Stimulated activated naive CD8-positive, alpha-beta T cell treated with anti-CD3 and anti-CD28 coated beads, Interleukin-15, amount 100 ng/mL, for 72 hours (primary cell): ENCODE results near the gene FAM171A1.
"Not testable (repeated sequence)": the region's sequence is repeated elsewhere in the genome, so short reads cannot be mapped to it uniquely, and the experiment has no call there.

Source experiments
- ATAC-seq: fragments of 150-1000 bp; cut with Tn5 transposase; 2 replicates; pipeline ENCODE4 v1.10.0; 2021; ENCODE audit warnings: mild to moderate bottlenecking, moderate library complexity
- DNase-seq, 2 donors: peaks; one replicate each; pipeline ENCODE4 v3.0.0; 2021 to 2022
- H3K27ac Mint-ChIP-seq, 2 donors: one replicate each; pipeline ENCODE4 v1.8.0; 2022; ENCODE audit warnings: mild to moderate bottlenecking in 2 of 2, mixed read lengths in 2 of 2, moderate library complexity in 2 of 2
- H3K27me3 Mint-ChIP-seq: one replicate; pipeline ENCODE4 v1.8.0; 2022; ENCODE audit warnings: mixed read lengths
- H3K4me1 Mint-ChIP-seq: one replicate; pipeline ENCODE4 v1.8.0; 2022; ENCODE audit warnings: mild to moderate bottlenecking, mixed read lengths
- H3K4me3 Mint-ChIP-seq, 2 donors: one replicate each; pipeline ENCODE4 v1.8.0; 2022; ENCODE audit warnings: mild to moderate bottlenecking in 2 of 2, mixed read lengths in 2 of 2, moderate library complexity in 1 of 2
- H3K9me3 Mint-ChIP-seq, 2 donors: one replicate each; pipeline ENCODE4 v1.8.0; 2022; ENCODE audit warnings: mixed read lengths in 2 of 2

The FAM171A1 gene

DNA sequence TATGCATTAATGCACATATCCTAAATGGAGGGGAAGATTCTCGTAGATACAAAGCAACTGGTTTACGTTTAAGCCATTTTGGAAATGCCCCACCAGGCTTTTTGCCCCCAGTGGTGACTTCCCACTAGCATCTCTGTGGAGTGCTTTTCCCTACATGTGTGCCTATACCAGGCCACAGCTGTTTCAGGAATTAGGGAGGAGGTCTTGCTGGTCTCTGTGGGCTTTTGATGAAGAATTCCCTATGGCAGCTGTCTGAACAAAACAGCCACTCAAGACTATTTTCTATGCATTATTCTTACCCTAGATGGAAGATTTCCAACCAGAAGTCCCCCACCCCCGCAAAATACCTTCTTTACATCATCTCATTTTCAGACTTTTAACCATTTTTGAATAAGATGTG, 150.6 kb downstream of the FAM171A1 start:
- Mint-ChIP-seq H3K4me1 (peaks cover 5% of the 10 kb centered on the region), H3K27ac (peak overlapping the region in 1 of 2 donors; percentile 67), H3K27me3 (no peaks in the 10 kb centered on the region), H3K9me3 (peaks cover 6 to 9% of the 10 kb centered on the region in 2 donors), H3K4me3 (no peak overlapping the region)
- DNase-seq = no peak
- ATAC-seq = no peak

DNA sequence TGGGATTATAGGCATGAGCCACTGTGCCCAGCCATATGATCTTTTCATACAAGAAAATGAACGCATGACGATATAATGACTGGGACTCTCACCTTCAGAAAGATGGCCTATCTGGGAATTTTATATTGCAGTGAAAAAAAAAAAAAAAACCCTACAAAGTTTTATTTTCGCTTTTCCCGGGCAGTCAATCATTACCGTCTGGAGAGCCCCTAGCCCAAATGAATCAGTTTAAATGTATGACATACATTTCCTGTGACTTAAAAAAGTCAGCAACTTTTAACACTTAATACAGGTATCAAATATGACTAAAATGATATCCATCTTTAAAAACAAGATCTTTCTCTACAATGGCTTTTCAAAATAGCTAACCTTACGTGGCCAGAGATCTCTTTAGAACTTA, 154.4 kb downstream of the FAM171A1 start:
- no peaks in the 10 kb centered on the region for H3K27me3 Mint-ChIP-seq
- no peaks in the 10 kb centered on the region for H3K9me3 Mint-ChIP-seq
- H3K4me3 Mint-ChIP-seq = no peak overlapping the region
- DNase-seq (no peak), ATAC-seq (no peak)
- H3K4me1 Mint-ChIP-seq = peaks cover 8% of the 10 kb centered on the region
- no peak overlapping the region for H3K27ac Mint-ChIP-seq

DNA sequence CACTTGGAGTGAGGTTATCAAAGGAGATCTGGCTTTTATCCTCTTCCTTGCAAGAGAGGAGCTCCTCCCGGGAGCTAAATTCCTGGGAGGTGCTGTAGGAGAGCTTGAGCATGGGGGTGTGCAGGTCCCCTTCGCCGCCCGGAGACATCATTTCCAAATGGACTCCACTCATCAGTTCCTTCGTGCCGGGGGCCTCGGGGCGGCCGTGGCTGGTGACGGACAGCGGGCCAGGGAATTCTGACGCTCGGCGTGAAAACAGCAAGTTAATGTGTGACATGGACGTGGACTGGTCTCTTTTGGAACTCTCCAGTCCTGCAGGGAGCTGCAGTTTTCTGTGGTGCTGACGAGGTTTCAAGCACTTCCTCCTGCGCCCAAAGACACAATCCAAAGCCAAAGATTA, 156.9 kb downstream of the FAM171A1 start:
- no peak for ATAC-seq
- H3K27me3 Mint-ChIP-seq = no peaks in the 10 kb centered on the region
- no peak overlapping the region for H3K27ac Mint-ChIP-seq

DNA sequence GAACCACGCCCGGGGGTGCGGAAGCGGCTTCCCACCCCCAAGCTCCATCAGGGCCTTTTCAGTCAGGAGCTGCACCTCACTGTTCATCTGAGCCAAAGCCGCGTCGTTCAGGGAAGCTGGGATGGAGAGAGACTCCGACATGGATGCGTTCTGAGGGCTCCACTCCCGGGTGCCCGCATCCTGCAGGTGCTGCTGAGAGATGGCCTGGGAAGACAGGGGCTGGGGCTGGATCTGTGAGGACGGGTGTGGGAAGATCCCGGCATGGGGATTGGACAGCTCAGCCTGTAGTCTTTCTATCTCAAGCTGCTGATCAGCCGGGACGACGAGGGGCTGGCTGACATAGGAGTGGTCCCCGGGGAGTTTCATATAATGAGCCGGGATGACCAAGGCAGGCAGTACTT, 157.6 kb downstream of the FAM171A1 start:
- Mint-ChIP-seq H3K9me3 (no peaks in the 10 kb centered on the region), H3K27me3 (no peaks in the 10 kb centered on the region), H3K4me1 (peaks cover 33% of the 10 kb centered on the region), H3K27ac (no peak overlapping the region), H3K4me3 (no peak overlapping the region)
- DNase-seq (no peak), ATAC-seq (no peak)

More for the DNA sequence above, 156.9 kb downstream of the FAM171A1 start:
- Mint-ChIP-seq H3K9me3 (no peaks in the 10 kb centered on the region), H3K4me1 (peaks cover 26% of the 10 kb centered on the region), H3K4me3 (no peak overlapping the region)
- no peak for DNase-seq

DNA sequence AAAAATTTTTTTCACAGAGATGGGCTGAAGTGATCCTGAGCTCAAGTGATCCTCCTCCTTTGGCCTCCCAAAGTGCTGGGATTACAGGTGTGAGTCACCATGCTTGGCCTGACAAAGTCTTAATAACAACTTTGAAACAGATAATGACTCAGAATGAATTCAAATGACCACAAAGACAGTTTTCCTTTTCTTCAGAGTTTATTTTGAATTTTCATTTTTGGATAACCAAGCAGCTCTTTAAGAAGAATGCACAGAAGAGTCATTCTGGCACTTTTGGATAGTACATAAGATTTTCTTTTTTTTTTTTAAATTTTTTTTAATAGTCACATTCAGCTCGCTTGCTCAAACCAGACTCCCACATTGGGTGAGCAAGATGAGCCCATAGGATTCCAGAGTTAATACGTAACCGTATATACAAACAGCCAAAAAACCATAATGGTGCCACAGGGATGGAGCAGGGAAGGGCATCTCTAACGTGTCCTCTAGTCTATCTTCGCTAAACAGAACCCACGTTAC, 159.6 kb downstream of the FAM171A1 start:
- DNase-seq (no peak), ATAC-seq (no peak)
- H3K27ac Mint-ChIP-seq = no peak overlapping the region
- H3K4me3 Mint-ChIP-seq = no peak overlapping the region
- peaks cover 51% of the 10 kb centered on the region for H3K4me1 Mint-ChIP-seq
- H3K9me3 Mint-ChIP-seq = no peaks in the 10 kb centered on the region
- H3K27me3 Mint-ChIP-seq = no peaks in the 10 kb centered on the region

DNA sequence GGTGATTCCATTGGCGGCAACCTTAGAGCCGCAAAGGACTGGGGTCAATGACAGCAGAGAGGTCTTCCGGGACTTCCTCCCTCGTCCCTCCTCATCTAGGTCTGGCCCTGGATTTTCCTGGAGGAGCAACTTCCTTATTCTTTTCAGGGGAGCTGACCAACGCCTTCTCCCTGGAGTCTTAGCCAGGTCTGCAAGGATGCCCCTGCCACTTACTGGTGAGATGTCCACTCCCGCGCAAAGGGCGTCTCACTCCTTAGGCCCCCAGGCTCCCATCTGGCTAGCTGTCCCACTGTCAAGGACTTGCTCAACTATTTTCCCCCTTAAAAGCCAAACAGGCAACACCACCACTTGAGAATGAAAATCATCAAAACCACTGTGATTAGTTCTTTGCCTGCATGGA, 160.6 kb downstream of the FAM171A1 start:
- DNase-seq (no peak), ATAC-seq (no peak)
- Mint-ChIP-seq H3K4me1 (peaks cover 54% of the 10 kb centered on the region), H3K4me3 (no peak overlapping the region), H3K27ac (no peak overlapping the region), H3K27me3 (no peaks in the 10 kb centered on the region), H3K9me3 (no peaks in the 10 kb centered on the region)

DNA sequence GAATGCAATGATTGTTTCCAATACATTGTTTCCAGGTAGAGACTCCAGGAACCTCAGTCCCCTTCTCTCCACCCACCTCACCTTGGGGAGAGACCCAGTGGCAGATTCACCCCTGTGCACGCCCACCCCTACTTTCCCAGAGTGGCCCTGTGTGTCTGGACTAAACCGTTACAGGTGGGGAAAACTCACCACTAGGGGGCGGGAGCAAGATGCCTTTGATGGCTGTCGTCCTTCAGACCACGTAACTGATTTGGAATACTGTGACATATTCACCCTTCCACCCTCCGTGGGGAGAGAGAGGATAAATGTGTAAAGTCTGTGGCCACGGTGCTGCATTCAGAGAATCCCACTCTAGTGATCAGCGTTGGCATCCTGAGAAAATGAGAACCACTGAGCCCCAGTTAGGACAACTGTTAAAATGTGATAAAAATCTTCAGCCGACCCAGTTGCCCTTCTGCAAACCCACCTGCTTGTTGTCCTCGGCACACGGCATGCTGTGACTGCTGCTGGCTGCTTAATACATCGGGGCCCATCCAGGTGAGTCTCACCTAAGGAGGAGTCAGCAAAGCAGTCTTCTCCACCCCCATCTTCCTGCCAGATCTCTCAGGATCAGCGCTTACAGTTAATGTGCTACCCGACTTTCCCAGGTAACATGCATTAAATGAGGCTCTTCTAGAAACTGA, 161.1 kb downstream of the FAM171A1 start:
- DNase-seq (peak; percentile 65 to 72), ATAC-seq (peak; percentile 78)
- no peaks in the 10 kb centered on the region for H3K27me3 Mint-ChIP-seq
- H3K9me3 Mint-ChIP-seq = no peaks in the 10 kb centered on the region
- H3K27ac Mint-ChIP-seq = no peak overlapping the region
- H3K4me3 Mint-ChIP-seq = no peak overlapping the region
- peaks cover 54% of the 10 kb centered on the region for H3K4me1 Mint-ChIP-seq

DNA sequence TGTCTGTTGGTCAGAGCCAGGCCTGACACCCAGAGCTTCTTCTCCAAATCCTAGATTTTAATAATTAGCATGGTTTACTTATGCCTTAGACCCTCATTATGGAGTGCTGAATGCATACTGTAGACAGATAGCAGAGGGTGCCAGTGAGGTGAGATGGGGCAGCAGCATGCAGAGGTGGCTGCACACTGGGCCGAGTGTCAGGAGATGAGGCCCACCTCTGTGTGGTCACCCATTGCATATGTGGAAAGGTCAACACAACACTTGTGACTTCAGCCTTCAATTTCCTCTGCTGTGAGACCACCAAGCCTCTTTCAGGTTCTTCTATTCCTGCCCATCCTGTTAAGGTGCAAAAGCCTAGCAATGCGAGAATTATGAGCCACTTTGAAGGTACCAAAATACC, 162.9 kb downstream of the FAM171A1 start:
- Mint-ChIP-seq H3K27ac (peak overlapping the region; percentile 94 to 95), H3K4me1 (peaks cover 60% of the 10 kb centered on the region), H3K4me3 (peak overlapping the region; percentile 83 to 87), H3K9me3 (no peaks in the 10 kb centered on the region), H3K27me3 (no peaks in the 10 kb centered on the region)
- no peak for DNase-seq
- ATAC-seq = no peak

DNA sequence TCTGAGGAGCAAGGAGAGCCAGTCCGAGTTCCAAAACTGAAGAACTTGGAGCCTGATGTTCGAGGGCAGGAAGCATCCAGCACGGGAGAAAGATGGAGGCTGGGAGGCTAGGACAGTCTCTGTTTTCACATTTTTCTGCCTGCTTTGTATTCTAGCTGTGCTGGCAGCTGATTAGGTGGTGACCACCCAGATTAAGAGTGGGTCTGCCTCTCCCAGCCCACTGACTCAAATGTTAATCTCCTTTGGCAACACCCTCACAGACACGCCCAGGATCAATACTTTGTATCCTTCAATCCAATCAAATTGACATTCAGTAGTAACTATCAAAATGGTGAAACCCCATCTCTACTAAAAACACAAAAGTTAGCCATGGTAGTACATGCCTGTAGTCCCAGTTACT, 163.7 kb downstream of the FAM171A1 start:
- not testable (repeated sequence) for H3K9me3 Mint-ChIP-seq
- peaks cover 68% of the 10 kb centered on the region for H3K4me1 Mint-ChIP-seq

DNA sequence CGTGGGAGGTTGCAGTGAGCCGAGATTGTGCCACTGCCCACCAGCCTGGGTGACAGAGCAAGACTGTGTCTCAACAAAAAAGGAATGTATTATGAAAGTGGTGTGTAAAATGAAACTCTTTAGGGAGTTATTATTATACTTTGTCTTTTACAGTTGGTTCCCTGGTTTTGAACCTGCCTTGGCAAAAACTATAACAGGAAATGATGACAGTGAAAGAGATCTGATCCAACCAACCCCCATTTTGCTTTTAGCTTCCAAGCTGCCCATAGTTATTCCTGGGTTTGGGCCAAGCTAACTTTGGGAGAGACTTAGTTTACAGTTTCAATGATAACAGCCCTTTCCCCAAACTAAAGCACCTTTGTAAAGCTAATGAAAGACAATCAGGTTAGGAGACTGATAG, 168.4 kb downstream of the FAM171A1 start:
- H3K27ac Mint-ChIP-seq = no peak overlapping the region
- H3K27me3 Mint-ChIP-seq = no peaks in the 10 kb centered on the region
- H3K4me3 Mint-ChIP-seq = no peak overlapping the region
- ATAC-seq = no peak
- H3K9me3 Mint-ChIP-seq = no peaks in the 10 kb centered on the region
- no peak for DNase-seq
- H3K4me1 Mint-ChIP-seq = peaks cover 29% of the 10 kb centered on the region

More for the DNA sequence above, 163.7 kb downstream of the FAM171A1 start:
- not testable (repeated sequence) for H3K27me3 Mint-ChIP-seq, ATAC-seq, H3K27ac Mint-ChIP-seq, H3K4me3 Mint-ChIP-seq, DNase-seq

DNA sequence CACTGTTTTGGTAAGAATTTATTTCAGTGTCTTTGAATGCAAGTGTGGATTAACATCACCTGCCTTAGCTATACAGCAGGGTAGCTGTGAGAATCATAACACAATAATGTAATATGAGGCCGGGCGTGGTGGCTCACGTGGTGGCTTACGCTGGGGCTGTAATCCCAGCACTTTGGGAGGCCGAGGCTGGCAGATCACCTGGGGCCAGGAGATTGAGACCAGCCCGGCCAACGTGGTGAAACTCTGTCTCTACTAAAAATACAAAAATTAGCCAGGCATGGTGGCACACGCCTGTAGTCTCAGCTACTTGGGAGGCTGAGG, 168.8 kb downstream of the FAM171A1 start:
- not testable (repeated sequence) for H3K9me3 Mint-ChIP-seq, H3K4me3 Mint-ChIP-seq, H3K27ac Mint-ChIP-seq, DNase-seq, ATAC-seq, H3K27me3 Mint-ChIP-seq
- H3K4me1 Mint-ChIP-seq = peaks cover 29% of the 10 kb centered on the region

DNA sequence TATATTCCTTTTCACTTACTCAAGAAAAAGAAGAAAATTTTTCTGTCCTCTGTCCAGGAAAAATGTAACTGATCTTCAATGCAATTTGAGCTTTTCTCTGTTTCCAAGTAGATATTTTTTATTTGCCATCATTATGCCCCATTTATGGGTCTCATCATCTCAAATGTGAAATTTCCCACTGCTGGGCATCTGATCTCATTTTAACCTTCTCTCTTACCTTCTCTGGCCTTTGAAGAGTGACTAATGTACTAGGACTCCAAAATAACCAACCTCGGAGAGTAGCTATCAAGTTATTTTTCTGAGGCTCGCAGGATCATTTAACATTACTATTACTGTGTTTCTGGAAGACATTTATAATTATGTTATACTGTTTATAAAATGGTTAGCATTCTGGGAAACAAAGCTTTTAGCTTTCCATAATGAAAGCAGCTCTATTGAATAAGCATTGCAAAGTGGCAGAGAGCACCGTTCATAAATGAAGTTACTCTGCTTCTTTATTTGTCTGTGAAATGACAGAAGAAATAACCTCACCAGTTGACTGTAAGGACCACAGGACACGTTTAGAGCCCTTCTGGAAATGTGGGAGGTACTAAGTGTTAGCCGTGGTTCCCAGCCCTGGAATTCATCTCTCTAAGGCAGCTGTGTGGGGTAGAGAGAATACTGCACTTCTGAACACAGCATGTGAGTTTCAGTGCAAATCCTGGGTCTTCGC, 169.3 kb downstream of the FAM171A1 start:
- DNase-seq = no peak
- ATAC-seq = no peak
- Mint-ChIP-seq H3K4me1 (peaks cover 29% of the 10 kb centered on the region), H3K27ac (no peak overlapping the region), H3K27me3 (no peaks in the 10 kb centered on the region), H3K4me3 (no peak overlapping the region), H3K9me3 (no peaks in the 10 kb centered on the region)

DNA sequence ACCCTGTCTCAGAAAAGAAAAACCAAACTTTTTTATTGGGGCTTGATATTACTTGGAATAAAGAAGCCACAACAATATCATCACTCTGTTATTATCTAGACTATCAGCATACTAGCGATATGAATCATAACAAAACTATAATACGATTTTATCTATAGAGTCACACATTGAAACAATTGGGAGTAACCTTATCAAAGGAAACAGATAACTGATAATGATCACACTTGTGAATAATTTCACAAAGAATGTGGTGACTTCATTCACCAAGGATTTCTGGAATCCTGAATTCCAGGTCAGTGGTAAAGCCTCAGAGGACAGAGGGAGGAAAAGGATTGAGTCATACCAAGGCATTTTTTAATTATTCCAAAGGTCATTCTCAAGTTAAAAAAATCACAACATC, 170.5 kb downstream of the FAM171A1 start:
- Mint-ChIP-seq H3K4me1 (peaks cover 31% of the 10 kb centered on the region), H3K27me3 (no peaks in the 10 kb centered on the region), H3K4me3 (no peak overlapping the region), H3K9me3 (no peaks in the 10 kb centered on the region), H3K27ac (peak overlapping the region in 1 of 2 donors; percentile 31)
- ATAC-seq = no peak
- no peak for DNase-seq

DNA sequence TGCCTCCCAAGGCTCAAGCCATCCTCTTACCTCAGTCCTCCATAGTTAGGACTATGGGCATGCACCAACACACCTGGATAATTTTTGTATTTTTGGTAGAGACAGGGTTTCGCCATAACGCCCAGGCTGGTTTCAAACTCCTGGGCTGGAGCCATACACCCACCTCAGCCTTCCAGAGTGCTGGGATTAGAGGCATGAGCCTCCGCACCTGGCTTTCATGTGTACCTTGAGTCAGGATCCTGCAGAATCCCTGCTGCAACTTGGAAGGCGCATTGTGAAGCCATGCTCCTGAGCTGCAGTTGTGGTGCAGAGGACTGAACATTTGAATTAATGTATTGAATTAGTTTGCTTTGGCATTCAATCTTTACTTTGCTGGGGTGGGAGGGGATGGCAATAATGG, 173.2 kb downstream of the FAM171A1 start:
- Mint-ChIP-seq H3K4me1 (peaks cover 23% of the 10 kb centered on the region), H3K27me3 (no peaks in the 10 kb centered on the region), H3K4me3 (no peak overlapping the region), H3K9me3 (no peaks in the 10 kb centered on the region), H3K27ac (peak overlapping the region in 1 of 2 donors; percentile 59)
- ATAC-seq (no peak), DNase-seq (no peak)

DNA sequence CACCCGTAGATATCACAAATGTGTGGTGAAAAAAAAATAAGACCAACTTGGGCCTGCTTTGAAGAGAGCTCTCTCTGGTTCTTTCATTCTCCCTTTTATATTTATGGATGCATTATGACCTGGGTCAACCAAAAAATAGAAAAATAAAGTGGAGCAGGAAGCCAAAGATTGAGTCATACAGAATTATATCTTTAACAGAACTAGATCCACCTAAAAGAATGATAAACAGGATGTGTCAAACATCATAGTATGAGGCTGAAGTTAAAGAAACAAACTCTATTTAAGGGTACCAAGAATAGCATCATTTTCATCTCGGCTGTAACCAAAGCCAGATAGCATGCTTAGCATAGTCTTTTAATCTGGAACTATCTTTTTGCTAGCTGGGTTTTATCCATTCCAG, 173.8 kb downstream of the FAM171A1 start:
- H3K9me3 Mint-ChIP-seq = no peaks in the 10 kb centered on the region
- H3K27me3 Mint-ChIP-seq = no peaks in the 10 kb centered on the region
- peak overlapping the region in 1 of 2 donors; percentile 89 for H3K27ac Mint-ChIP-seq
- H3K4me3 Mint-ChIP-seq = no peak overlapping the region
- H3K4me1 Mint-ChIP-seq = peaks cover 17% of the 10 kb centered on the region
- no peak for ATAC-seq
- DNase-seq = no peak

DNA sequence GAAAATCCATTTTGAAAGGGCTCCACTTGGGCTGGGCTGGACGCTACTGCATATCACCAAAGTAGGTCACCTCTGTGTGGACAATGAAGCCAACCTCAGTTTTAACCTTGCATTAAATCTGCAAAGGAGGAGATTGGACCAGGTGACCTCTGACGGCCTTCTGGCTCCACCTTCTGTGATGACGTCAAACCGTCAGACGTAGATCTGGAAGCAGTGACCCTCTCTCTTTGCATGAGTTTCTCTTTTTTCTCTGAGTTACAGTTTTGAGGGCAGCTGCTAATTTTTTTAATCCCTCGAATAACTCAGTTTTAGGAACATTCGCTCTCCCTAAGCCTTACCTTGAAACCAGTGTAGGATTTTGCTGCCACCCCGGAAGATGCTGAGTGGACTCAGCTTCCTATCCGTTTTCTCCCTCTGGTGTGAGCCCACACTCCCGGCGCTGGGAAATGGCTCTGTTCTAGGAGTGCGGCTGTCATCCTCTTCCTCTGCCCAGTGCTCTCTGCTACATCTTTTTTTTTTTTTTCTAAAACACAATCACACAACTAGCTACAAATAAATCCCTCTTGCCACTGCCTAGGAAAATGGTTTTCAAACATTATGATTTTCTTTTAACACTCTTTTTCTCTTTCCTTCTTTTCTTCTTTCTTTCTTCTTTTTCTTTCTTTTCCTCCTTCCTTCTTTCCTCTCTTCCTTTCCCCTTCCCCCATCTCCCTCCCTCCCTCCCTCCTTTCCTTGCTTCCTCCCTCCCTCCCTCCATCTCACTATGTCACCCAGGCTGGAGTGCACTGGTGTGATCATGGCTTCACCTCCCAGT, 174.9 kb downstream of the FAM171A1 start:
- Mint-ChIP-seq H3K27ac (peak overlapping the region in 1 of 2 donors; percentile 79), H3K9me3 (no peaks in the 10 kb centered on the region), H3K4me3 (peak overlapping the region; percentile 34 to 59), H3K27me3 (no peaks in the 10 kb centered on the region), H3K4me1 (peaks cover 15% of the 10 kb centered on the region)
- no peak for ATAC-seq
- no peak for DNase-seq
